Left ventricle myocardium inferior (tissue), 1 donor: Measurements from ENCODE around the gene SSX4B. TPM values are rescaled to one million over a fixed set of nuclear protein-coding genes. Genes with fewer than 3 reads are reported as not detected.
"Not testable (repeated sequence)": the region's sequence is repeated elsewhere in the genome, so short reads cannot be mapped to it uniquely, and the experiment has no call there.

Experiments
- DNase-seq: peaks from one replicate; pipeline ENCODE4 v3.0.0-alpha.2; 2020
- H3K27ac ChIP-seq: fragments of 200-600 bp; replicated peaks from 2 replicates; pipeline ENCODE4 v1.8.0; 2021
- H3K27me3 ChIP-seq: fragments of 200-600 bp; 2 replicates; pipeline ENCODE4 v1.8.0; 2021; ENCODE audit warnings: low read depth
- H3K36me3 ChIP-seq: fragments of 200-600 bp; 2 replicates; pipeline ENCODE4 v1.8.0; 2021
- H3K4me1 ChIP-seq: fragments of 200-600 bp; 2 replicates; pipeline ENCODE4 v1.8.0; 2021
- H3K4me3 ChIP-seq: fragments of 200-600 bp; 2 replicates; pipeline ENCODE4 v1.8.0; 2021; ENCODE audit warnings: mild to moderate bottlenecking, moderate library complexity
- H3K9me3 ChIP-seq: fragments of 200-600 bp; replicated peaks from 2 replicates; pipeline ENCODE4 v1.8.0; 2021
- CTCF ChIP-seq: fragments of 200-600 bp; IDR thresholded peaks from 2 replicates; pipeline ENCODE4 v1.8.0; 2021; ENCODE audit warnings: antibody characterized with exemption, mild to moderate bottlenecking, borderline replicate concordance
- intact Hi-C: fragments of 100-400 bp; cut with micrococcal nuclease; formaldehyde crosslinking; loops from one replicate; pipeline ENCODE4 v1.11.0; 2022
- total RNA-seq: library from RNA; stranded (reverse); fragmentation: NEBNext Ultra II Directional; extraction: Animal tissue kit (Norgen Biotek cat#: 25700); gene quantifications from one replicate; pipeline ENCODE4 v1.2.1, GENCODE V29; 2021
- donor health status: DM: no; HTN: yes; CAD: no; lungs with severe emphysema.

Gene SSX4B
- total RNA-seq, 1 donor from 2014 or later = not detected

GRCh38 chrX:48451708-48452107, 39.9 kb upstream of the SSX4B start:
- Histone ChIP-seq H3K27ac (no peak overlapping the region), H3K4me3 (no peak overlapping the region), H3K27me3 (no peaks in the 10 kb centered on the region), H3K36me3 (no peaks in the 10 kb centered on the region), H3K4me1 (no peaks in the 10 kb centered on the region), H3K9me3 (no peaks in the 10 kb centered on the region)
- no peak for TF ChIP-seq CTCF
- intact Hi-C loops = no loop called here
- no peak for DNase-seq

GRCh38 chrX:48450076-48450475, 38.3 kb upstream of the SSX4B start:
- H3K9me3 ChIP-seq = no peaks in the 10 kb centered on the region
- DNase-seq = no peak
- H3K27me3 ChIP-seq = no peaks in the 10 kb centered on the region
- intact Hi-C loops = no loop called here
- no peak for TF ChIP-seq CTCF
- no peaks in the 10 kb centered on the region for H3K36me3 ChIP-seq
- H3K4me3 ChIP-seq = no peak overlapping the region
- no peak overlapping the region for H3K27ac ChIP-seq
- no peaks in the 10 kb centered on the region for H3K4me1 ChIP-seq

GRCh38 chrX:48447201-48447600, 35.4 kb upstream of the SSX4B start:
- intact Hi-C loops, H3K4me1 ChIP-seq, H3K9me3 ChIP-seq, DNase-seq, H3K27ac ChIP-seq, H3K36me3 ChIP-seq, H3K27me3 ChIP-seq, H3K4me3 ChIP-seq: not testable (repeated sequence)

- H3K27ac ChIP-seq, H3K36me3 ChIP-seq, DNase-seq, intact Hi-C loops, H3K4me1 ChIP-seq, H3K27me3 ChIP-seq, H3K4me3 ChIP-seq, H3K9me3 ChIP-seq: not testable (repeated sequence)
Observed at GRCh38 chrX:48433713-48434112, 22.0 kb upstream of the SSX4B start.

GRCh38 chrX:48430166-48430565, 18.4 kb upstream of the SSX4B start:
- H3K4me3 ChIP-seq, H3K4me1 ChIP-seq, intact Hi-C loops, H3K36me3 ChIP-seq, H3K27me3 ChIP-seq, H3K9me3 ChIP-seq, DNase-seq, H3K27ac ChIP-seq: not testable (repeated sequence)

- H3K27me3 ChIP-seq, intact Hi-C loops, H3K4me3 ChIP-seq, DNase-seq, H3K36me3 ChIP-seq, H3K27ac ChIP-seq, H3K9me3 ChIP-seq, H3K4me1 ChIP-seq: not testable (repeated sequence)
Observed at GRCh38 chrX:48429606-48430005, 17.8 kb upstream of the SSX4B start.

- H3K36me3 ChIP-seq, H3K4me1 ChIP-seq, H3K27ac ChIP-seq, H3K27me3 ChIP-seq, H3K4me3 ChIP-seq, intact Hi-C loops, DNase-seq, H3K9me3 ChIP-seq: not testable (repeated sequence)
Observed at GRCh38 chrX:48427027-48427716, 15.4 kb upstream of the SSX4B start.

- H3K4me3 ChIP-seq, H3K4me1 ChIP-seq, H3K9me3 ChIP-seq, intact Hi-C loops, H3K36me3 ChIP-seq, H3K27me3 ChIP-seq, DNase-seq, H3K27ac ChIP-seq: not testable (repeated sequence)
Observed at GRCh38 chrX:48397825-48398224, 13.9 kb downstream of the SSX4B start.

GRCh38 chrX:48396931-48397330, 14.8 kb downstream of the SSX4B start:
- H3K4me3 ChIP-seq, intact Hi-C loops, DNase-seq: not testable (repeated sequence)

GRCh38 chrX:48383239-48383638, 28.5 kb downstream of the SSX4B start, which contains the start of gene SSX4:
Gene SSX4, plus strand, starts transcription at chrX:48383539. Its CDS starts 515 bp downstream, at chrX:48384054.
- H3K36me3 ChIP-seq, H3K27ac ChIP-seq, H3K4me1 ChIP-seq, H3K9me3 ChIP-seq, H3K4me3 ChIP-seq, intact Hi-C loops, H3K27me3 ChIP-seq, DNase-seq: not testable (repeated sequence)

More at GRCh38 chrX:48396931-48397330, 14.8 kb downstream of the SSX4B start:
- H3K27ac ChIP-seq, H3K27me3 ChIP-seq, H3K9me3 ChIP-seq, H3K4me1 ChIP-seq, H3K36me3 ChIP-seq: not testable (repeated sequence)

GRCh38 chrX:48370408-48370807, 41.4 kb downstream of the SSX4B start:
- H3K27ac ChIP-seq, intact Hi-C loops, H3K27me3 ChIP-seq, H3K36me3 ChIP-seq, H3K4me3 ChIP-seq, H3K9me3 ChIP-seq, DNase-seq, H3K4me1 ChIP-seq: not testable (repeated sequence)

GRCh38 chrX:48367717-48368408, 43.9 kb downstream of the SSX4B start:
- H3K36me3 ChIP-seq, H3K27ac ChIP-seq, H3K4me1 ChIP-seq, H3K27me3 ChIP-seq, intact Hi-C loops, DNase-seq, H3K9me3 ChIP-seq, H3K4me3 ChIP-seq: not testable (repeated sequence)
